Measurements from ENCODE around the gene MYH7. TPM values are rescaled to one million over a fixed set of nuclear protein-coding genes. Genes with fewer than 3 reads are reported as not detected.
"Not testable (repeated sequence)": the region's sequence is repeated elsewhere in the genome, so short reads cannot be mapped to it uniquely, and the experiment has no call there.

Gene MYH7
- total and polyA plus RNA-seq, 5 donors from 2014 or later = not detected

DNA sequence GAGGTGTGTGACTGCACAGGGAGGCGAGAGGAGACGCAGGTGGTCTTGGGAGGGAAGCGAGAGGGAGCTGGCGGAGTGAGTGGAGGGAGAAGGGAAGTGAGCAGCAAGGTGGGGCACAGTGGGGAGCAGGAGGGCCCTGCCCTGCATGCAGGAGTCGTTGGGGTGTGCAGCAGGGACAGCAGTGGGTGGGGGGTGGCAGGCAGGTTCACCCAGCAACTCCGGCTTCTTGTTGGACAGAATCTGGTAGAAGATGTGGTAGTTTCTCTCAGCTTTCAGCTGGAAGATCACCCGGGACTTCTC is 32.4 kb downstream of the MYH7 start:
- H3K4me3 Mint-ChIP-seq = no peak overlapping the region
- H3K4me1 Mint-ChIP-seq = no peaks in the 10 kb centered on the region
- peak overlapping the region in 1 of 3 donors; percentile 26 for H3K27ac Mint-ChIP-seq
- peaks cover 8% of the 10 kb centered on the region for H3K27me3 Mint-ChIP-seq
- Histone ChIP-seq H3K9me3 (ENCODE audit: control insufficient read depth in 2 of 2, low read length in 2 of 2) (no peaks in the 10 kb centered on the region), H3K4me1 (ENCODE audit: control insufficient read depth, insufficient read depth, low read length, poor library complexity, severe bottlenecking) (no peaks in the 10 kb centered on the region), H3K27ac (ENCODE audit: insufficient read depth, low read length, poor library complexity, severe bottlenecking) (no peak overlapping the region), H3K36me3 (ENCODE audit: control insufficient read depth, insufficient read depth, low read length) (no peaks in the 10 kb centered on the region), H3K4me3 (ENCODE audit: low read depth, low read length) (no peak overlapping the region), H3K27me3 (ENCODE audit: control insufficient read depth, insufficient read depth, low read length) (no peaks in the 10 kb centered on the region)
- H3K9me3 Mint-ChIP-seq = peaks cover 0 to 2% (median 0%) of the 10 kb centered on the region in 7 donors
- no peak for DNase-seq
- no peaks in the 10 kb centered on the region for H3K36me3 Mint-ChIP-seq
- ATAC-seq (ENCODE audit: low read depth in 2 of 2) = no peak

DNA sequence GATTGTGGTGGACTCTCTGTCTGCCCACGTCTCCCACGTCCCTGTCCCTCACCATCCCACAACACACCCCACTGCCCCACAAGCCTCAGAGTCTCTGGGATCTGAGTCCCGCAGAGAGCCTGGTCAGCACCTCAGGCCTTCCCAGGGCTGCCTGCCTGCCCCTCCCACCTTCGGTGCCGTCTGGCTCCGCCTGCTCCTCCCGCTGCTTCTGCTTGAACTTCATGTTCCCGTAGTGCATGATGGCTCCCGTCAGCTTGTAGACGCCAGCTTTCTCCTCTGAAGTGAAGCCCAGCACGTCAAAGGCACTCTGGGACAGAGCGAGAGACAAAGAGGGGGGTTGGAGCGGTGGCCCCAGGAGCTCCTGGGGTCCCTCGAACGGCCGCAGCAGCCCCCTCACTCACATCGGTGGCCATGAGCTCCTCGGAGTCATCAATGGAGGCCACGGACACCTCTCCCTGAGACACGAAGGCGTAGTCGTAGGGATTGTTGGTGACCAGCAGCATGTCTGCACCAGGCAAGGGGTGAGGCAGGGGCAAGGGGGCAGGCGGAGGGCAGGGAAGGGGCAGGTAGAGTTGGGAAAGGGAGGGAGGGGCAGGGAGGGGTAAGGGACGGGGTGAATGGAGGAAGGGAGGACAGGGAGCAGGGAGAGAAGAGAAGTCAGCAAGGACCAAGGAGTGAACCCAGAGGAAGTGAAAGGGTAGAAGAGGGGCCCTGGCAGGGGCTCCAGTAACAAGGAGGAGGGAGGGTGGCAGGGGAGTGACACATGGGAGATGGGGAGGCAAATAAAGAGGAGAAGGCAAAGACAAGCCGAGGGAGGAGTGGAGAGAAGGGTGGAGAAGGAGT is 32.9 kb downstream of the MYH7 start:
- H3K27ac Mint-ChIP-seq = no peak overlapping the region
- no peak for ATAC-seq (ENCODE audit: low read depth in 2 of 2)
- Histone ChIP-seq H3K36me3 (ENCODE audit: control insufficient read depth, insufficient read depth, low read length) (no peaks in the 10 kb centered on the region), H3K4me1 (ENCODE audit: control insufficient read depth, insufficient read depth, low read length, poor library complexity, severe bottlenecking) (no peaks in the 10 kb centered on the region), H3K9me3 (ENCODE audit: control insufficient read depth in 2 of 2, low read length in 2 of 2) (no peaks in the 10 kb centered on the region), H3K27ac (ENCODE audit: insufficient read depth, low read length, poor library complexity, severe bottlenecking) (no peak overlapping the region), H3K27me3 (ENCODE audit: control insufficient read depth, insufficient read depth, low read length) (no peaks in the 10 kb centered on the region), H3K4me3 (ENCODE audit: low read depth, low read length) (no peak overlapping the region)
- peaks cover 0 to under 1% (median 0%) of the 10 kb centered on the region in 7 donors for H3K9me3 Mint-ChIP-seq
- no peaks in the 10 kb centered on the region for H3K36me3 Mint-ChIP-seq
- peaks cover 8% of the 10 kb centered on the region for H3K27me3 Mint-ChIP-seq
- no peak for DNase-seq
- no peak overlapping the region for H3K4me3 Mint-ChIP-seq
- H3K4me1 Mint-ChIP-seq = no peaks in the 10 kb centered on the region

DNA sequence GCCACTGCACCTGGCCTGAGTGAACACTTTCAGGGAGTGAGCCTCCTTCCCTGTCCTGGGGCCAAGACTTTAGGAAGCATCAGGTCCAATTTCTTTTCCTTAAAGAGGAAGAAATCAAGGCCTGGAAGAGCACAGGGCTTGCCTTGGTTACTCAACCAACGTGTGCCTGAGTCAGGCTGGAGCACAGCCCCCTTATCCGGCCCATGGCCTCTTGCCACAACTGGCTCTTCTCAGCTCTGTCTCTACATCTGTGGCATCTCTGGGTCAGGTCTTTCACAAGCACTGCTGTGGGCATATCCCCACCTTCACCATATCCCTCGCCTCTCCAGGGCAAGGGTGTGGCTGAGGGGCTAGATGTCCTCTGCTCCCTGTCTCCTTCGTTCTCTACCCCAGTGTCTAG is 34.2 kb downstream of the MYH7 start:
- Mint-ChIP-seq H3K4me1 (no peaks in the 10 kb centered on the region), H3K27ac (no peak overlapping the region)
- no peak overlapping the region for H3K27ac ChIP-seq (ENCODE audit: insufficient read depth, low read length, poor library complexity, severe bottlenecking)

DNA sequence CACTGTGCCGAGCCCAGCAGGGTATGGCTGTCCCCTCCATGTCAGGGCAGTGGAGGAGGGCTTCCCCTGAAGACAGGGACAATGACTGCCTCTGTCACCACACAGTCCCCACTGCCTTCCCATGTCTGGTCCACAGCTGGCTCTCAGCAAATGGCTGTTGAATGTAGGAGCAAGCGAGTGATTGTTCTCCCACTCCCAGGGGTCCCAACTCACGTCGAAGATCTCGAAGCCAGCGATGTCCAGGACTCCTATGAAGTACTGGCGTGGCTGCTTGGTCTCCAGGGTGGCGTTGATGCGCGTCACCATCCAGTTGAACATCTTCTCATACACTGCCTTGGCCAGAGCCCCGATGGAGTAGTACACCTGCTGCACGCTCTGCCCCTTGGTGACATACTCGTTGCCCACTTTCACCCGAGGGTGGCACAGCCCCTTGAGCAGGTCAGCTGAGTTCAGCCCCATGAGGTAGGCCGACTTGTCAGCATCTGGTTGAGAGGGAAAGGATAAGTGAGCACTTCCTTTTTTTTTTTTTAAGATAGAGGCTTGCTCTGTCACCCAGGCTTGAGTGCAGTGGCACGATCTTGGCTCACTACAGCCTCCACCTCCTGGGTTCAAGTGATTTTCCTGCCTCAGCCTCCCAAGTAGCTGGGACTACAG is 34.8 kb downstream of the MYH7 start:
- ATAC-seq (ENCODE audit: low read depth in 2 of 2); H3K27me3 ChIP-seq (ENCODE audit: control insufficient read depth, insufficient read depth, low read length); H3K4me3 Mint-ChIP-seq; H3K36me3 Mint-ChIP-seq; H3K4me1 ChIP-seq (ENCODE audit: control insufficient read depth, insufficient read depth, low read length, poor library complexity, severe bottlenecking); H3K9me3 ChIP-seq (ENCODE audit: control insufficient read depth in 2 of 2, low read length in 2 of 2); H3K4me1 Mint-ChIP-seq; H3K27ac Mint-ChIP-seq; DNase-seq; H3K27ac ChIP-seq (ENCODE audit: insufficient read depth, low read length, poor library complexity, severe bottlenecking); H3K27me3 Mint-ChIP-seq; H3K36me3 ChIP-seq (ENCODE audit: control insufficient read depth, insufficient read depth, low read length); H3K4me3 ChIP-seq (ENCODE audit: low read depth, low read length); H3K9me3 Mint-ChIP-seq: not testable (repeated sequence)

More for the DNA sequence above, 34.2 kb downstream of the MYH7 start:
- no peak for DNase-seq
- Histone ChIP-seq H3K4me1 (ENCODE audit: control insufficient read depth, insufficient read depth, low read length, poor library complexity, severe bottlenecking) (no peaks in the 10 kb centered on the region), H3K27me3 (ENCODE audit: control insufficient read depth, insufficient read depth, low read length) (no peaks in the 10 kb centered on the region), H3K36me3 (ENCODE audit: control insufficient read depth, insufficient read depth, low read length) (no peaks in the 10 kb centered on the region), H3K4me3 (ENCODE audit: low read depth, low read length) (no peak overlapping the region), H3K9me3 (ENCODE audit: control insufficient read depth in 2 of 2, low read length in 2 of 2) (no peaks in the 10 kb centered on the region)
- ATAC-seq (ENCODE audit: low read depth in 2 of 2) = no peak
- Mint-ChIP-seq H3K27me3 (peaks cover 8% of the 10 kb centered on the region), H3K4me3 (no peak overlapping the region), H3K36me3 (no peaks in the 10 kb centered on the region), H3K9me3 (no peaks in the 10 kb centered on the region)

DNA sequence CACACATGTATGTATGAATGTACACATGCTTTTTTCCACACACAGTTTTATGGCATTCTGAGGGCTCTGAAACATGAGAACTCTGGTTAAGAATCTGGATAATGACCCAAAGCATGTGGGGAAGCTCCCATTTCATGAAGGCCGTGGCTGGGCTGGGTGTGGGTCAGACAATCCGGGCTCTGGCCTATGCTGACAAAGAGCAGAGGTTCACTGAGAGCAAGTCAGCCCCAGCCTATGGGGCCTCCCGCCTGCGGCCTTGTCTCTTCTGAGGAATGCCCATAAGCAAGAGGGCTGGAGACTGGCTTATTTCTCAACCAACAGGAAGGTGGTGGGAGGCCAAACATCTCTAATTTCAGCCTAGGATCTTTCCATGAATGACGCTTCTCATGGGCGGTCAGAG is 35.9 kb downstream of the MYH7 start:
- no peak overlapping the region for H3K27ac ChIP-seq (ENCODE audit: insufficient read depth, low read length, poor library complexity, severe bottlenecking)
- H3K4me3 ChIP-seq (ENCODE audit: low read depth, low read length) = no peak overlapping the region
- H3K27me3 ChIP-seq (ENCODE audit: control insufficient read depth, insufficient read depth, low read length) = no peaks in the 10 kb centered on the region
- peaks cover 8% of the 10 kb centered on the region for H3K27me3 Mint-ChIP-seq
- no peaks in the 10 kb centered on the region for H3K36me3 Mint-ChIP-seq
- DNase-seq (no peak), ATAC-seq (ENCODE audit: low read depth in 2 of 2) (no peak)
- H3K9me3 ChIP-seq (ENCODE audit: control insufficient read depth in 2 of 2, low read length in 2 of 2) = no peaks in the 10 kb centered on the region
- H3K27ac Mint-ChIP-seq = no peak overlapping the region
- no peaks in the 10 kb centered on the region for H3K36me3 ChIP-seq (ENCODE audit: control insufficient read depth, insufficient read depth, low read length)
- no peaks in the 10 kb centered on the region for H3K4me1 Mint-ChIP-seq
- no peaks in the 10 kb centered on the region for H3K4me1 ChIP-seq (ENCODE audit: control insufficient read depth, insufficient read depth, low read length, poor library complexity, severe bottlenecking)
- H3K4me3 Mint-ChIP-seq = no peak overlapping the region
- no peaks in the 10 kb centered on the region for H3K9me3 Mint-ChIP-seq

DNA sequence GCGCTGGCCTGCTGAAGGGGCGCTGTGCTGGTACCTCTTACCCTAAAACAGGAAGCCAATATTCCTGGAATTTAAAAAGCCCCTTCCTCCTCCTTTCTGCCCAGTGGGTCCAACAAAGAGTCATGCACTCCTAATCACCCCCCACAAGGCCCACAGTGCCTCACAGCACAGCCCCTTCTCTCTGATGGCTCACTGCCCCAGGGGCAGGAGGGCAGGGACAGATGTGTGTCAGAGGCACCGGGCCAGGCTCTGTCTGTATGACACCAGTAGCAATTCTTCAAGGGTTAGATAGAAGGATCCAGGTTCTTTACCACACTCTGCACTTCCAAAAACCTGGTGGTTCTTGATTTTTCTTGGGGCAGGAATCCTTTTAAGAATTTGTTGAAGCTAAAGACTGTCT is 36.3 kb downstream of the MYH7 start:
- no peak overlapping the region for H3K27ac ChIP-seq (ENCODE audit: insufficient read depth, low read length, poor library complexity, severe bottlenecking)
- H3K36me3 Mint-ChIP-seq = no peaks in the 10 kb centered on the region
- no peaks in the 10 kb centered on the region for H3K9me3 Mint-ChIP-seq
- H3K27me3 ChIP-seq (ENCODE audit: control insufficient read depth, insufficient read depth, low read length) = no peaks in the 10 kb centered on the region
- H3K4me1 ChIP-seq (ENCODE audit: control insufficient read depth, insufficient read depth, low read length, poor library complexity, severe bottlenecking) = no peaks in the 10 kb centered on the region
- DNase-seq = no peak
- no peak overlapping the region for H3K4me3 Mint-ChIP-seq
- peaks cover 8% of the 10 kb centered on the region for H3K27me3 Mint-ChIP-seq
- no peak overlapping the region for H3K27ac Mint-ChIP-seq
- no peaks in the 10 kb centered on the region for H3K36me3 ChIP-seq (ENCODE audit: control insufficient read depth, insufficient read depth, low read length)
- H3K9me3 ChIP-seq (ENCODE audit: control insufficient read depth in 2 of 2, low read length in 2 of 2) = no peaks in the 10 kb centered on the region
- no peak for ATAC-seq (ENCODE audit: low read depth in 2 of 2)
- H3K4me1 Mint-ChIP-seq = no peaks in the 10 kb centered on the region
- H3K4me3 ChIP-seq (ENCODE audit: low read depth, low read length) = no peak overlapping the region

DNA sequence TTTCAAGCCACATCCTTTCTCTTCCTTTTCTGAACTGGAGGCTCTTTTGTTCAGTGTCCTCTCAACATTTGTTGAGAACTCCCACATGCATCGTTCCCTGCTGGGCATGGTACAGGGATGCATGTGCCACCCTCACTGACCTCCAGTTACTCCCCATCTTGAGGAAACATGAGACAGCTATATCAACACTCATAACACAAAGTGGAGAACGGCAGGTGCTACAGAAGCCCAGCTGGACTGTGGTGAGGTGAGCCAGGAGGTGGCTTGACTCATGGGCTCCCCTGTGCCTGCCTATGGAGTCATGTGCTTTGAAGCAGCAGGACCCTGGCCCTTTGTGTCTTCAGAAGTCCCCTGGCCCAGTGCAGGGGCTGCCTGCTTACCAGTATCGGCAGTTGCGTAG is 37.1 kb downstream of the MYH7 start:
- H3K27me3 Mint-ChIP-seq = peaks cover 2% of the 10 kb centered on the region
- H3K9me3 ChIP-seq (ENCODE audit: control insufficient read depth in 2 of 2, low read length in 2 of 2) = no peaks in the 10 kb centered on the region
- H3K36me3 Mint-ChIP-seq = no peaks in the 10 kb centered on the region
- no peaks in the 10 kb centered on the region for H3K27me3 ChIP-seq (ENCODE audit: control insufficient read depth, insufficient read depth, low read length)
- H3K9me3 Mint-ChIP-seq = no peaks in the 10 kb centered on the region
- H3K4me1 ChIP-seq (ENCODE audit: control insufficient read depth, insufficient read depth, low read length, poor library complexity, severe bottlenecking) = no peaks in the 10 kb centered on the region
- H3K4me3 ChIP-seq (ENCODE audit: low read depth, low read length) = no peak overlapping the region
- no peak overlapping the region for H3K27ac ChIP-seq (ENCODE audit: insufficient read depth, low read length, poor library complexity, severe bottlenecking)
- H3K4me1 Mint-ChIP-seq = no peaks in the 10 kb centered on the region
- DNase-seq = no peak
- peak overlapping the region in 1 of 3 donors; percentile 58 for H3K27ac Mint-ChIP-seq
- no peak for ATAC-seq (ENCODE audit: low read depth in 2 of 2)
- no peak overlapping the region for H3K4me3 Mint-ChIP-seq
- H3K36me3 ChIP-seq (ENCODE audit: control insufficient read depth, insufficient read depth, low read length) = no peaks in the 10 kb centered on the region

Measured in CD4-positive, CD25-positive, alpha-beta regulatory T cell (primary cell).